SH-SY5Y (cell line): ENCODE results near the gene MTA2.

Experiments used
- GATA2 ChIP-seq: IDR thresholded peaks from 2 replicates; pipeline ENCODE4 v1.6.1; 2011; ENCODE audit warnings: mild to moderate bottlenecking, low read depth, low read length
- GATA3 ChIP-seq: IDR thresholded peaks from 2 replicates; pipeline ENCODE4 v1.6.1; 2011; ENCODE audit warnings: low read depth, mild to moderate bottlenecking, low read length, moderate library complexity

Gene MTA2

GRCh38 chr11:62601372-62602140 is at the start of gene MTA2:
Gene MTA2 (minus strand): TSS chr11:62601865. CDS start chr11:62601450, 415 bp downstream.
- TF ChIP-seq GATA2 (no peak), GATA3 (no peak)

- TF ChIP-seq GATA3 (no peak), GATA2 (no peak)
Observed at GRCh38 chr11:62649486-62649885, 47.8 kb upstream of the MTA2 start.

GRCh38 chr11:62648967-62649364 is 47.3 kb upstream of the MTA2 start:
- TF ChIP-seq GATA2 = no peak
- no peak for TF ChIP-seq GATA3

- TF ChIP-seq GATA3 = no peak
- TF ChIP-seq GATA2 = no peak
Observed at GRCh38 chr11:62648185-62648966, 46.7 kb upstream of the MTA2 start.

GRCh38 chr11:62647609-62648005 is 45.9 kb upstream of the MTA2 start:
- TF ChIP-seq GATA2 (no peak), GATA3 (no peak)

GRCh38 chr11:62646825-62647608 is 45.4 kb upstream of the MTA2 start:
- TF ChIP-seq GATA2 = no peak
- no peak for TF ChIP-seq GATA3

- no peak for TF ChIP-seq GATA3
- TF ChIP-seq GATA2 = no peak
Observed at GRCh38 chr11:62645946-62646824, 44.5 kb upstream of the MTA2 start, which contains the start of gene GANAB. Gene GANAB (minus strand): TSS chr11:62646613. CDS start chr11:62646599, 14 bp downstream.

- TF ChIP-seq GATA2 = no peak; the same call in 1 of the 2 replicates
- TF ChIP-seq GATA3 = no peak
Observed at GRCh38 chr11:62645671-62645945, 43.9 kb upstream of the MTA2 start.

- TF ChIP-seq GATA3 (no peak), GATA2 (no peak)
Observed at GRCh38 chr11:62644220-62644619, 42.6 kb upstream of the MTA2 start.

- no peak for TF ChIP-seq GATA3
- TF ChIP-seq GATA2 = no peak
Observed at GRCh38 chr11:62632492-62632891, 30.8 kb upstream of the MTA2 start.

GRCh38 chr11:62627713-62628112 is 26.0 kb upstream of the MTA2 start:
- no peak for TF ChIP-seq GATA3
- TF ChIP-seq GATA2 = no peak

- TF ChIP-seq GATA2 = no peak; the same call in 1 of the 2 replicates
- no peak for TF ChIP-seq GATA3
Observed at GRCh38 chr11:62622476-62623089, 20.9 kb upstream of the MTA2 start.
